22Rv1 (cell line): Measurements from ENCODE around the gene KCNQ2.

Experiments used
- CTCF ChIP-seq: fragments of 450-650 bp; IDR thresholded peaks from 2 replicates; pipeline ENCODE4 v1.5.1; 2017; ENCODE audit warnings: mild to moderate bottlenecking
- ZFX ChIP-seq: fragments of 450-650 bp; IDR thresholded peaks from 2 replicates; pipeline ENCODE4 v1.6.1; 2017; ENCODE audit warnings: antibody characterized with exemption, borderline replicate concordance

- no peak for TF ChIP-seq CTCF
- TF ChIP-seq ZFX, result no peak
Measured at GRCh38 chr20:63398744-63399514, 73.5 kb downstream of the KCNQ2 start.
